ENCODE results near the gene LRRC37A. TPM values are rescaled to one million over a fixed set of nuclear protein-coding genes. Genes with fewer than 3 reads are reported as not detected.
"Not testable (repeated sequence)": the region's sequence is repeated elsewhere in the genome, so short reads cannot be mapped to it uniquely, and the experiment has no call there.

LRRC37A gene
- polyA plus RNA-seq (ENCODE audit: insufficient read length): 3.0 TPM

DNA sequence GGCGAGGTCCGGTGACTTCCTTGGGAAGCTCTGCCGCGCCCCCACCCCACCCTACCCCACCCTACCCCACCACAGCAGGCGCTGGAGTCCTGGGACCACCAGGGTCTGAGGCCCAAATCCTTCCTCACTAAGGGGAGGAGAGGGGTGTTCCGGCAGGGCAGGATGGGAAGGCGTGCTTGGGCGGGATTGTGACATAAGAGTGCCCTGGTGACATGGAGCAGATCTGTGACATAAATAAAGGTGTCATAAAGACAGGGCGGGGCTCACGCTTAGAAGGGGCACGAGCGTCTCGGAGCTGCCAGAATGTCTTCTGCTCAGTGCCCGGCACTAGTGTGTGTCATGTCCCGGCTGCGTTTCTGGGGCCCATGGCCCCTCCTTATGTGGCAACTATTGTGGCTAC lies at the start of gene LRRC37A:
LRRC37A (plus strand) TSS at position 301 of the 400 bp plus-strand sequence; CDS start at position 304, 3 bp downstream.
- DNase-seq (ENCODE audit: low read depth): not testable (repeated sequence)

DNA sequence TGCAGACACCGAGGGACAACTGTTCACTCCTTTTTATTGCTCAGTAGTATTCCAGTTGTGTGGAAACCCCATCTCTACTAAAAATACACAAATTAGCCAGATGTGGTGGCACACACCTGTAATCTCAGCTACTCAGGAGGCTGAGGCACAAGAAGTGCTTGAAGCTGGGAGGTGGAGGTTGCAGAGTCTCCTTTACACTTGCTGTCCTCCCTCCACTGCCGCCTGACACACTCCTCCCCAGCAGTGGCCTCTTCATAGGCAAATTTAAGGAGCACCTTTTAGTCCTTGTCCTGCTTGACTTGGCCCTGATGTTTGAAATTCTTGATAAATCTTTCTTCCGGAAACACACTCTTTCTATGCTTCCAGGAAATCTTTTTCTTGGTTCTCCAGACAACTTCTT lies 45.8 kb upstream of the LRRC37A start:
- not testable (repeated sequence) for DNase-seq (ENCODE audit: low read depth)

DNA sequence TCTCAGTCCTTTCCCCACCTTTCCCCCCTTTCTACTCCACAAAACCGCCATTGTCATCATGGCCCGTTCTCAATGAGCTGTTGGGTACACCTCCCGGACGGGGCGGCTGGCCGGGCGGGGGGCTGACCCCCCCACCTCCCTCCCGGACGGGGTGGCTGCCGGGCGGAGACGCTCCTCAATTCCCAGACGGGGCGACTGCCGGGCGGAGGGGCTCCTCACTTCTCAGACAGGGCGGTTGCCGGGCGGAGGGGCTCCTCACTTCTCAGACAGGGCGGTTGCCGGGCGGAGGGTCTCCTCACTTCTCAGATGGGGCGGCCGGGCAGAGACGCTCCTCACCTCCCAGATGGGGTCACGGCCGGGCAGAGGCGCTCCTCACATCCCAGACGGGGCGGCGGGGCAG lies 42.1 kb upstream of the LRRC37A start:
- DNase-seq (ENCODE audit: low read depth): not testable (repeated sequence)

DNA sequence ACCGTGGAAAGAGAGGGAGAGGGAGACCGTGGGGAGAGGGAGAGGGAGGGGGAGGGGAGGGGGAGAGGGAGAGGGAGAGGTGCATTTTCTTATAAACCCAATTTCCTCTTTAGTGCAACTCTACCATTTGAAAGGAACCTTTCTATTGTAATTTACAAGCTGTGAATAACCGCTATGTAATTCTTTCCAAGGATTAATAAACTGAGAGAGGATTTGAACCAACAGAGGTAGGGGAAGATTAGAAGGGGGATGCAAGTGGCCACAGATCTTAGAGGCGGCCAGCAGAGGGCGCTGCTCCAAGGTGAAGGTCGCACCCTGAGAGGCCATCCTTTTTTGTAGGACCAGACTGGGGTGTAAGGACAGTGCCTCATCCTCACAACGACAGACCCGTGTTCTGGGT lies 41.2 kb upstream of the LRRC37A start:
- not testable (repeated sequence) for DNase-seq (ENCODE audit: low read depth)

DNA sequence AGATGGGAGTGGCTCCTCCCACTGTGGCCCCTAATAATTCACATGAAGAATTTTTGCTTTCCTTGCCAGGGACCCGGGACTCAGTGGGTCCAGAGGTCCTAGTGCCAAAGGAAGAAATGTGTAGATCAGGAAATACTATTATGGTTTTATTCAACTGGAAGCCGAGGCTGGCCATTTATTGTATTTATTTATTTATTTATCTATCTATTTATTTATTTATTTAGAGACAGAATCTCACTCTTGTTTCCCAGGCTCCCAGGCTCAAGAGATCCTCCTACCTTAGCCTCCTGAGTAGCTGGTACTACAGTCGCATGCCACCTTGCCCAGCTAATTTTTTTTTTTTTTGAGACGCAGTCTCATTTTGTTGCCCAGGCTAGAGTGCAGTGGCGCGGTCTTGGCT lies 40.7 kb upstream of the LRRC37A start:
- not testable (repeated sequence) for DNase-seq (ENCODE audit: low read depth)

DNA sequence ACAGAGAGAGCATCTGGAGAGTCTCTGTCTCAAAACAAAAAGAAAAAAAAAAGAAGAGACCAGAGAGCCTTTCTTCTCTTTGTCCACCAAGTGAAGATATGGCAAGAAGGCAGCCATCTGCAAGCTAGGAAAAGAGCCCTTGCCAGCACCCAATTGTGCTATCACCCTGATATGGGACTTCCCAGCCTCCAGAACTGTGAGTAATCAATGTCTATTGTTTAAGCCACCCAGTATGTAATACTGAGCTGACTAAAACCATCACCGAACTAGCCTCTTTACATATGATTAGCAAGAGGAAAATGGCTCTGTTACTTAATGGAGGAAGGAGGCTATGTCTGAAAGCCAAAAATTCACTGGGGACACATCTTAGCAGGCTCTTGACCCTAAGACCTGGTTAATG lies 38.6 kb upstream of the LRRC37A start:
- not testable (repeated sequence) for DNase-seq (ENCODE audit: low read depth)

DNA sequence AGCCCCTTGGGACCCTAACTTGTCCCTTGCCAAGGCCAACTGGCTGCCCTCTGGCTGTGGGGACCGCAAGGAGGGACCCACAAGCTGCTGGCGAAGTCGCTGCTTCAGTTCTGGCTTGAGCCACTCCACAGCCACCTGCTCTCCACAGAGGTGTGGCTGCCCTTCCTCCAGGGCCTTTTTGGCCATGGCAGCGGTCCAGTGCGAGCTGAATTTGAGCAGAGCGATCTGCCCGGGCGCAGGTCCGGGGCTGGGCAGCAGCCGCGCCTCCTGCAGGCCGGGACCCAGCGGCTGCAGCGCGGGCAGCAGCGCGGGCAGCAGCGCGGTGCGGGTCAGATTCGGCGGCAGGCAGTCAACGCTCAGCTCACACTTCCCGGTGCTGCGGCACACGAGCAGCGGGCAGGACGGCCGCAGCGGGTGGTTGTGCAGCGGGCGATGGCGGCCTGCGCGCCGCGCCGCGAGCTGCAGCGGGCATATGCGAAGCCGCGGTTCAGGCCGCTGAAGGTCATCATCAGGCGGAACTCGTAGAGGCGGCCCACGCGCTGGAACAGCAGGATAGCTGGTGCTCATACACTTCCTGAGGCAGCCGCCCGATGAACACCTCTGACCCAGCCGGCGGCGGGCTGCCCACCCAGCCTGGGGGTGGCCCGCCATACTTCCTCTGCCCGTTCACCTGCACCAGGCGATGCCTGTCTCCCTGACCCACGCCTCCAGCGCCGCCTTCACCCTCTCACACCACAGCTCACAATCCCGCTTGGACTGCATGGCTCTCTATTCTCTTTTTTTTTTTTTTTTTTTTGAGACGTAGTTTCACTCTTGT lies 34.9 kb upstream of the LRRC37A start:
- DNase-seq (ENCODE audit: low read depth): not testable (repeated sequence)

DNA sequence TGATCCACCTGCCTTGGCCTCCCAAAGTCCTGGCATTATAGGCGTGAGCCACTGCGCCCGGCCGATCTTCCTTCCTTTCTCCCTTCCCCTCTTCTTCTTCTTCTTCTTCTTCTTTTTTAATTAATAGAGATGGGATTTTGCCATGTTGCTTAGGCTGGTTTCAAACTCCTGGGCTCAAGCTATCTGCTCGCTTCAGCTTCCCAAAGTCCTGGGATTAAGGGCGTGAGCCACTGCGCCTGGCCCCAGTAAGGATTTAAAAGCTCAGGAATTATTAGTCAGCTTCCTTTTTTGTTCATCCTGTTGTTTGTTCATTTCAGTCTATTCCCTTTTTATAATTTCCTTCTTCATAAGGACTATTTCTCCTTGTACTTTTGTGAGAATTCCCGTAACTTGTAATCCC lies 32.7 kb upstream of the LRRC37A start:
- no peak for DNase-seq (ENCODE audit: low read depth)

DNA sequence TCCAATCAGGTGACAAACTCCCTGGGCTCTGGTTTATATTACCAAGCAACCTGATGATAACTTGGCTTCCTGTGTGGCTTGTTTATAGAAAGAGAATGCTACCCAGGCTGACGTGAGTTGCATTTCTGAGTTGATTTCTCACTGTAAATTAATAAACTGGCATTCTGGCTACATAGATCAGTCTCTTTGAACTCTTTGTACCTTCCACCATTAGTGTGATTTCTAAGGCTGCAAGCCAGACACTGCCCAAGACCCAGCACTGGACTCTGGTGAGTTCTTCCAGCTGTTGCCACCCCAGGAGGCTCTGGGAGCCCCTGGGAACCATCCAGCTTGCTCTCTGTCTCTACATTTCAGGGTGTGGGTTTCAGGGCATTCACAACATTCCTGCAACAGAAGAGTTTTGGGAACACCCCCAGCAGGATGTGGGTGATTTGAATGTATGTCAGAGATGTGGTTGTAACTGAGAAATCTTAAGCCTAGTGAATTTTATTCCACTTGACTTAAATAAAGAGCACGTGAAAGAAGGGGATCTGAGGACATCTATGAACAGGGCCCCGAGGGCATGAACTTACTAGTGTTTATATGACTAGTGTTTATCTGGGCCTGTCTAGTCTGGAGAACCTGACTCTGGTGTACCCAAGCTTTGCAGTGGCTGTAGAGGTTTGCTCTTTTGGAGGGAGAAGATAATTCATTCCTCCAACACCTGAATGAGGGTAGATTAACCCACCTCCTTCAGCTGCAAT lies 30.3 kb upstream of the LRRC37A start:
- DNase-seq (ENCODE audit: low read depth): no peak

DNA sequence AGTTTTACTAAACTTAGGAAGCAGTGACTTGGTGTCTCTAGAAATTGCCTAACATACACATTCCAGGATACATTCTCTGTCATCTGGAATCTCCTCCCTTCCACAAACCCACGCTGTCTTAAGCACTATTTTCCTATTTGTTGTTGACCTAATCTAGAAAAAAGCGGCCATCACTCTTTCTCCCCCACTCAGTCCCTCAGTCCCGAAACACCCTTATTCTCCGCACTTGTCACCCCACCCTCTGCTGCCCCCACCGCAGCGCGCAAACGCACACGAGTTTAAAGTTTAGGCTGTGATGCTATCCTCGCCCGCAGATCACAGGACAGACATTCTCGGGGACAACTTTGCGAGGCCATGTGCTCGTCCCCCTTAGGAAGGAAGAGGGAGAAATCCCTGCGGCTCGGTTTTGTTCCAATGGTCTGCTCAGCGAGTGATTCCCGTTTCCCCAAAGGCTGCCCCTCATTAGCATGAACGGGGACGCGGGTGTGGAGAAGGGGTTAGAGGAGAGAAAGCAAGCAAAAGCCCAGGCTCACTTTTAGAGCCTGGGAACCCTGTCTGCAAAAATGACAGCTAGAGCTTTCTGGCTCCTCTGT lies 28.8 kb upstream of the LRRC37A start:
- DNase-seq (ENCODE audit: low read depth): not testable (repeated sequence)

DNA sequence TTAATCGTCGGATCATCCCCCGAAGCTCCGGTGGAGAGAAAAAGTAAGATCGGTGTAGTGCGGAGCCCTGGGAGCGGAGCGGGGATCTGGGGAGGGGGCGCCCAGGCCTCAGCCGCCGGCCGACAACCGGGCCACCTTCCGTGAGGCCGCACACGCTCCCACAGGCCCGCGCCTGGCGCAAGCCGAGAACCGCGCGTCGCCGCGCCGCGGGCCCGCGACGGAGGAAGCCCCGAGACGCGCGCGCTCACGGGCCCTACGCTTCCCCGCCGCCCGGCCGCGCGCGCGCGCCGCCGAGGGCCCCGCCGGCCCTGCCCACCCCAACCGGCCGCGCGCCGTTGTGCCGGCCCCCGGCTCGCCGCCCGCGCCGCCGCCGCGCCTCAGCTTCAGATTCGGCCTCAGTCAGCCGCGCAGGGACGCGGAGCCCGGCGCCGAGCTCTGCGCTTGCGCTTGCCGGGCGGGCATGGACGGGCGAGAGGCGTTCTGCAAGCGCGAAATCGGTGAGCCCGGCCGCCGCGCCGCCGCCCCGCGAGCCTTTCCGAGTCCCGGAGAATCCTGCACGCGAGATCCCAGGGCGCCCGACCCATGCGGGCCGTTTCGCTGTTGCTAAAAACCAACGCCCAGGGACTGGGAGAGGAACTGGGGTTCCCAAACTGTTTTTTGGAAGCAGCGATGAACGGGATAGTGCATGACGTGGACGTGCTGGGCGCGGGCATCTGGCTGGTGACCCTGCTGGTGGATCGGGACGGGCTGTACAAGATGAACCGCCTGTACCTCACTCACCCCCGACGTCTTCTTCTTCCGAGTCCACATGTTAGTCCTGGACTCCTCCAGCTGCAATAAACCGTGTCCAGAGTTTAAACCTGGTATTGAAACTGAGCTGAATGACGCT lies 28.0 kb upstream of the LRRC37A start:
- peak; percentile 74 for DNase-seq (ENCODE audit: low read depth)

DNA sequence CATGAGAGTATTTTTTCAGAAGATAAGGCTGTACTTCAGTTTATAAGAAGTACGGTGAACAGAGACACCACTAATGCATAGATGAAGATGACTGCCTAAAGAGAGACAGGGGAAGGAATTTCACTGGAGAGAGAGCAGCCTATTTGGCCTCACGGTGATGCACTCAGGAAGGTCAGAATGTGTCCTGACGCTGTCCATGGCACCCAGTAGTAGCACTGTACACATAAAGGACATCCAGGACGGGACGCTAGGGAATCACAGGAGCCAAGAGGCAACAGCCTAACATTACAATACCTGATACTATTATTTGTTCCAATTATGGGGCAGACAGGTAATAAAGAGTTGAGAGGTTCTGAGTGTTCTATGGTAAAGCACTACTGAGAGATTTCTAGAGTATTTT lies 24.9 kb upstream of the LRRC37A start:
- no peak for DNase-seq (ENCODE audit: low read depth)

DNA sequence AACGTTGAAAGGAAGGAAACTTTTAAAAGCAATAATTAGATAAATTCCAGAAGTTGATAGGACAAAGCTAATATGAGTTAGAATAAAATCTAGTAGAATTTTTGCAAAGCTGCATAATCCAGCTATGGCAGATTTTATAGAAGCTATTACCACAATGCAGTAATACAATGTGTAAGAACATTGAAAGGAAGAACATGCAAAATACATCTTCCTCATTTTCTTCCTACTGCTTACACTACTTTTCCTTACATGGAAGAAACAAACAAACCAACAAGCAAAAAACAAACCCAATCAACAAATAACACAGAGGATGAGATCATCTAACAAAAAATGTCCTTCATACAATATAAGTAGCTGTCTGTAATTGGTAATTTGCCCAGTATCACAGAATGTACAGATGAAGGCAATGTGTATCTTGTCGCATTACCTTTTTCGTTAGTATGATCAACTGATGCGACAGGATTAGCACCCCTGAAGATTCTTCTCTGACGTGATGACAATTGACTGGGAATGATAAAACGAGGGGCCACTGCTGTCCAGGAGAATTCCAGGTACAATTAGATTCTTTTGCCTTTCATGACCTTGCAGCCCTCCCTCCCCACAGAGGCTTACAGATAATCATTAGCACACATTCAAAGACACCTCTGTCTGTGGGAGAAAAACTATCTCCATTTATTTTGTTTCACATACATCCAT lies 21.2 kb upstream of the LRRC37A start:
- no peak for DNase-seq (ENCODE audit: low read depth)

DNA sequence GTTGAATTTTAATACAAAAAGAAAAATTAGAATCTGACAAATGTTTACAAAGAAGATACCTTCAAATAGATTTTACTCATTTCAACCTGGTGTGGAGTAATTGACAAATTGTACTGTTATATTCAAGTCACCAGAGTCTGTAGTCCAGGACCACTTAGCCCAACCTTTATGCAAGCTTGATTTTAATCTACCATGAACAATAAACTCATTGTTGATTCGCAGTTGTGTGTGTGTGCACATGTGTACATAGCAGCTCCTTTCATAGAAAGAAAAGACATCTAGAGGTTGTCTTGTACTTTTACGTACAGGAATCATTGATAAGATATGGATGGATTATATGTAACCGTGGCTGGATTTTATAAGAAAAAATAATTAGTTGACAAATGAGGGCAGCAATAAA lies 20.7 kb upstream of the LRRC37A start:
- DNase-seq (ENCODE audit: low read depth): no peak

DNA sequence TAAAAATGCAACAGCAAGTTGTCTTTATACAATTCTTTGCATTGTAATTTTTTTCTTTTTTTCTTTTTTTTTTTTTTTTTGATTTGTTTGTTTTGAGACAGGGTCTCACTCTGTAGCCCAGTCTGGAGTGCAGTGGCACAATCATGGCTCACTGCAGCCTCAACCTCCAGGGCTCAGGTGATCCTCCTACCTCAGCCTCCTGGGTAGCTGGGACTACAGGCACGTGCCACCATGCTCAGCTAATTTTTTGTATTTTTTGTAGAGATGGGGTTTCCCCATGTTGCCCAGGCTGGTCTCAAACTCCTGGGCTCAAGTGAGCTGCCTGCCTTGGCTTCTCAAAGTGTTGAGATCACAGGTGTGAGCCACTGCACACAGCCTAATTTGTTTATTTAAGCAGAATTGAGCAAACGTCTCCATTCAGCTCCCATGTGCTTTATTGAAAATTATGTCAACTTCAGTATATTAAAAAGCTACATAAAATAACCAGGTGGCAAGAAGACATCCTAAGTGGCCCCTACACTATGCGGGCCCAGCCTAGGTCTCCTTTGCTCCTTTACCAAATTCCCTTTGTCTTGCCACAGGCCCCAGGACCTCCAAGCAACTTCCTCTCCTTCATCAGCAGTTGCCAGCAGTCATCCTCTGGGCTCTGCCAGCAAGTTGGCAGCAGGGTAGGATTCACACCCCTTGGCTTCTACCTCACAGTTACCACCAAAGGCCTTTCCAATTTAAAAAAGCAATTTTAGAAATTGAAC lies 18.0 kb upstream of the LRRC37A start:
- not testable (repeated sequence) for DNase-seq (ENCODE audit: low read depth)

DNA sequence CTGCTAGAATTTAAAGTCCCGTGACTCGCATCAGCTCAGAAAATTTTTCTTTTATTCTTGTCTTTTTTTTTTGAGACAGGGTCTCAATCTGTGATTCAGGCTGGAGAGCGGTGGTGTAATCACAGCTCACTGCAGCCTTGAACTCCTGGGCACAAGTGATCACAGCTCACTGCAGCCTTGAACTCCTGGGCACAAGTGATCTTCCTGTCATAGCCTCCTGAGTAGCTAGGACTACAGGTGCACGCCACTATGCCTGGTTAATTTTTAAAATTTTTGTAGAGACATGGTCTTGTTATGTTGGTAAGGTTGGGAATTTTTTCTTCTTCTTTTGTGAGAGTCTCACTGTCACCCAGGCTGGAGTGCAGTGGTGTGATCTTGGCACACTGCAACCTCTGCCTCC lies 13.6 kb upstream of the LRRC37A start:
- not testable (repeated sequence) for DNase-seq (ENCODE audit: low read depth)

DNA sequence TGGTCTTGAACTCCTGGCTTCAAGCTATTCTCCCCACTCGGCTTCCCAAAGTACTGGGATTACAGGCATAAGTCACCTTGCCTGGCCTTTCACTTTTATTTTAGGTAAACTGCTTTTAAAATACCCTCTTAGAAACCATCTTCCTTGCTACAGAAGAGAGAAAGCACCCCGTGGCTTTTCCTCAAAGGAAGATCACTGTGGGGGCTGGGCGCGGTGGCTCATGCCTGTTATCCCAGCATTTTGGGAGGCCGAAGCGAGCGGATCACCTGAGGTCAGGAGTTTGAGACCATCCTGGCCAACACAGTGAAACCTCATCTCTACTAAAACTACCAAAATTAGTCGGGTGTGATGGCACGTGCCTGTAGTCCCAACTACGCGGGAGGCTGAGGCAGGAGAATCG lies 12.3 kb upstream of the LRRC37A start:
- DNase-seq (ENCODE audit: low read depth): not testable (repeated sequence)

DNA sequence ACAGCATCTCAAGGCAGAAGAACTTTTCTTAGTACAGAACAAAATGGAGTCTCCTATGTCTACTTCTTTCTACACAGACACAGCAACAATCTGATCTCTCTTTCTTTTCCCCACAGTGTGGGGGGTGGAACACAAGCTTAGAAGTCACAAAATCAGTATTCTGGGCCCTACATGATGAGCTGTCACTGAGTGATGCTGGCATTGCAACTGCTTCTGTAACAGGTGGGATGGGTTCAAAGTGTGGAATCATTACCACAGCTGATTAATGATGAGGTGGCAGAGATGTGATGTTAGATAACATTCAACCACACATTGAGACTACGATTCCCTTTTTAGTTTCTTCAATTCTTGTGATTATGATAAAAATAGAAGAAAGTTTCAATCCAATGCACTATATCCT lies 10.5 kb upstream of the LRRC37A start:
- DNase-seq (ENCODE audit: low read depth): not testable (repeated sequence)

DNA sequence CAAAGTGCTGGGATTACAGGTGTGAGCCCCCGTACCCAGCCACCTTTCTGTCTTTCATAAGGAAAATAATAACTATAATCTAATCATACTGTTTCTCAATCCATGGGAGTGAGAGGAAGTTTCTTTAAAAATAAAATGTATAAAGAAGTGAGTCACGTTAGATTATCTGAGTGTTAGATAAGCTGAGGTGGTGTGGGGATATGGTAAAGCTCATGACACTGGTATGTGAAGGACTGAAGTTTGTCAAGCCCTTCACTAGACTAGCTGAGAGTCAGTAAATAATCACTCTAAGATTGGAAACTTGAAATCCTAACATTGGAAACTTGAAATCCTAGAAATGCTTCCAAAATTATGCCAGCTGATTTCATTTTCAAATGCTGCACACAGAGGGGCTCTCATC lies 9.4 kb upstream of the LRRC37A start:
- not testable (repeated sequence) for DNase-seq (ENCODE audit: low read depth)

DNA sequence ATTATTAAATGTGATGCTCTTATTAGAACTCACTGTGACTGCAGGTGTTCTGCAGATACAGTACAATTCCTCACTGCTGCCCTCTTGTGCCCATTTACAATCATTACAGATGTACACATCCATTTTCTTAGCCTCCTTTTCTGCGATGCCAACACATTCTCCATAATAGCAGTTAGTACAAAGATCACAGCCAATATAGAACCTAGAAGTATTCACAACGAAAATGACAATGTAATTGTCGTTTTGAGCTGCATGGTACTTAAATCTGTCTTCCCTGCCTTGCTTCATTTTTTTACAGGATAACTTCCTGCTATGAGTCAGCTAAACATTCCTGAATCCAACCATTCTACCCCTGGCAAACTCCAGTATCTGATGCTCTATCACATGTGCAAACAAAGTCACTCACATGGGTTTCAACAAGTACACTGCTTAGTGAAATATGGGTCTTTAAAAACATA lies 8.1 kb upstream of the LRRC37A start:
- peak; percentile 55 for DNase-seq (ENCODE audit: low read depth)

All from forelimb muscle (tissue), 1 donor.